ENCODE results near the gene ICA1L.
"Not testable (repeated sequence)": the region's sequence is repeated elsewhere in the genome, so short reads cannot be mapped to it uniquely, and the experiment has no call there.

DNA sequence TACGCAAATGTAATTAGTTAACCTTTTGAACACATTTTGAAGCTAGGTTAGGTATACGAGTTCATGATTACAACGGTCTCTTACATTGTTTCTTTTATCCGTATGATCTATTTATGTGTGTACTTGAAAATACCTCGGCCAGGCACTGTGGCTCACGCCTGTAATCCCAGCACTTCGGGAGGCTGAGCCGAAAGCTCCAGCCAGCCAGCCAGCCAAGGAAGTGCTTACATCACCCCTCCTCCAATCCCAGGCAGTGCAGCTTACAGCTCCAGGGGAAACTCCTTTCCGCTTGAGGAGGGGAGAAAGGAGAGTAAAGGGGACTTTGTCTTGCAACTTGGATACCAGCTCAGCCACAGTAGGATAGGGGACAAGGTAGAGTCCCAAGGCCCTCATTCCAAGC lies 65.7 kb downstream of the ICA1L start:
- TF ChIP-seq, protein P1, sequence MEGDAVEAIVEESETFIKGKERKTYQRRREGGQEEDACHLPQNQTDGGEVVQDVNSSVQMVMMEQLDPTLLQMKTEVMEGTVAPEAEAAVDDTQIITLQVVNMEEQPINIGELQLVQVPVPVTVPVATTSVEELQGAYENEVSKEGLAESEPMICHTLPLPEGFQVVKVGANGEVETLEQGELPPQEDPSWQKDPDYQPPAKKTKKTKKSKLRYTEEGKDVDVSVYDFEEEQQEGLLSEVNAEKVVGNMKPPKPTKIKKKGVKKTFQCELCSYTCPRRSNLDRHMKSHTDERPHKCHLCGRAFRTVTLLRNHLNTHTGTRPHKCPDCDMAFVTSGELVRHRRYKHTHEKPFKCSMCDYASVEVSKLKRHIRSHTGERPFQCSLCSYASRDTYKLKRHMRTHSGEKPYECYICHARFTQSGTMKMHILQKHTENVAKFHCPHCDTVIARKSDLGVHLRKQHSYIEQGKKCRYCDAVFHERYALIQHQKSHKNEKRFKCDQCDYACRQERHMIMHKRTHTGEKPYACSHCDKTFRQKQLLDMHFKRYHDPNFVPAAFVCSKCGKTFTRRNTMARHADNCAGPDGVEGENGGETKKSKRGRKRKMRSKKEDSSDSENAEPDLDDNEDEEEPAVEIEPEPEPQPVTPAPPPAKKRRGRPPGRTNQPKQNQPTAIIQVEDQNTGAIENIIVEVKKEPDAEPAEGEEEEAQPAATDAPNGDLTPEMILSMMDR (conservative IDR thresholded peaks at IDR 0.05; ENCODE audit: low read depth, low read length), result not testable (repeated sequence)
- not testable (repeated sequence) for TF ChIP-seq EZH2 (IDR thresholded peaks at IDR 0.05; ENCODE audit: borderline replicate concordance, low read depth, low read length, poor library complexity, severe bottlenecking)

Data from A673 (cell line).